HG02973 (cell line): ENCODE measurements around the gene PMEPA1.

Experiments
- ATAC-seq: cut with Tn5 transposase; IDR thresholded peaks from one replicate; pipeline ENCODE4 v1.9.1; 2021; ENCODE audit warnings: moderate library complexity; ENCODE audit not compliant: unreplicated experiment

The PMEPA1 gene

DNA sequence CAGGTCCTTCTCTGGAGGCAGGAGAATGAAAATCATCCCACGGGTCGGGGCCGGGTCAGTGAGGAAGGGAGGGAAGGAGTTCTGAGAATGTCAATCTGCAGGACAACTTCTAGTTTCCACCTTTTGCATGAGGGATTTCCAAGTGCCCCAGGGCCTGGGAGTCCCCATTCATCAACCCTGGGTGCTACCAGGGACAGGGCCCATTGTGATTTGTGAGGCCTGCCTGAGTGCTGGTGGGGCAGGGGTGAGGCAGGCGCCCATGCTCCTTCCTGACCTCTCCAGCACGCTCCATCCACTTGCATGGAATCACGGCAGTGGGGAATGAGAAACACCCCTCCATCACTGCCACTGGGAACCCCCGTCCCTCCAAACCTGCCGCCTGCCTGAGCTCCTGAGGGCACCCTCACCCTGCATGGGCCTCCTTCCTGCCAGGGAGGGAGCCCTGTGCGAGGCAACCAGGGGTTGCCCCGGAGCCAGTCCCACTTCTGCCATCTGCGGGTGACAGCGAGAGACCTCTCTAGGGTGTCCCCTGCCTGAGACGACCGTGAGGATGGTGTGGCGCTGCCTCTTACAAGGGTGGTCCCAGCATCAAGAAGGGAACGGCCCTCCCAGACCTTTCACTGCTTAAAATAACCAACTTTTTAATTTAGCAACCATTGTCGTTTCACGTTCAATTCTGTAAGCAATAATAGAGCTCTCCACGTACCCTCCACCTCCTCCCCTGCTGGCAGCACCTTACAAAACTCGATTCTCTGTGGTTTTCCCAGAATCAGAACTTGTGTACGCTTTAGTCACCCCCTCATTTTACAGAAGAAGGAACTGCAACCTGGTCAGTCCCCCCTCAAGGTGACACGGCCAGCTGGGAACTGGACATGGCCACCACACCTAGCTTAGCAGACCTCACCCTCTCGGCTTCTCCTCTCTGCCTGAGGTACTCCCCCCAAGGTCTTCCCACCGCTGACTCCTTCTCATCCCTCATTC is 28.6 kb downstream of the PMEPA1 start:
- no peak for ATAC-seq

DNA sequence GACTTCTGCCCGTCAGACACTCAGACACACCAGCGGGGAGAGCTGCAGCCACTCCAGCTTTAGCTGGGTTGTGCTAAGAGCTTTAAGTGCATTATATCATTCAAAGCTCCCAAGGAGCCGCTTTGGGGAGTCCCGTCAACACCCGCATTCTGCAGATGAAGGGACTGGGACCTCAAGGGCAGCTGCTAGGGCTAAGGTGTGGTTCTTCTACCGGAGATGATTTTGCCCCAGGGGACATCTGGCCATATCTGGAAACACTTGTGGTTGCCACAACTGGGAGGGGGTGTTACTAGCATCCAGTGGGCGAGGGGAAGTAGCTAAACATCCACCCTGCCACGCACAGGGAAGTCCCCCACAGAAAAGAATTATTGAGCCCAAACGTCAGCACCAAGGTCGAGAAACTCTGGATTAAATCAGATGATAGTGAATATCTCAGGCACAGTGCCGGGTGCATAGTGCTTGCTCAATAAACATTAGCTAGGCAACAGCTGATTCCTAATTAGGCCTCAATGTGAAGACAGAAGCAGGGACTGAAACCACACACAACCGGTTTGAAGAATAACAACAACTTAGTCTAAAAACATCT is 29.6 kb downstream of the PMEPA1 start:
- ATAC-seq = peak; percentile 44

DNA sequence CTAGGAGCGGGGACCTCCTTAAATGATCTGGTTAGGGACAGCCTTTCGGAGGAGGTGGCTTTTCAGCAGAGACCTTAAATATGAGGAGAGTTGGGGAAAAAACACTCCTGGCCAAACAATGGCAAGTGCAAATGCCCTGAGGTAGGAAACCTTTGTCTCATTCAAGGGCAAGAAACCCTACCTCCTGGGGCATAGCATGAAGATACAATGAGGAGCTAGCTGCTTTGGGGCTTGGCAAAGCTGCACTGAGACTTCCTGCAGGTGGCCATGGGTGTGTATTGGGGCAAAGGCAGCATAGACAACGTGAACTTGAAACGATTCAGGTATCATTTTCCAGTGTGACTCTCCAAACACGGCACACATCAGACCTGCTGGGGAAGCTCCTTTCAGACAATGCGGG is 30.7 kb downstream of the PMEPA1 start:
- ATAC-seq = no peak

DNA sequence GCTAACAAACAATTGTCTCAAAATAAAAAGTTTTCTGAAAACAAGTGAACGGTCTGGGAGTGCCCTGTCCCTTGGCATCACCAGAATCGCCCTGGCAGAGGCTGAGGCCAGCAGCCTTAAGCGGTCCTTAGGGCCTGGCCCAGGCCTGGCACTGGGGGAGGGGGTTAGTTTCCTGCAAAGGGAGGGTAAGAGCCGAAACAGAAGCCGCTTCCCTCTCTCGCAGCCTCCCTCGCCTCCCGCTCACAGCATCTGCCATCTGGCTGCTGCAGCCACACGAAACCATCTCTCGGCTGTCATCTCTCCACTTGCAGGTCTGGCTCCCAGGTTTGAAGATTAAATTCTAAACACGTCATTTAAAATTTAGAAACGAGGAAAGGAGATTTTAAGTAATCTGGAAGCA is 31.5 kb downstream of the PMEPA1 start:
- no peak for ATAC-seq

DNA sequence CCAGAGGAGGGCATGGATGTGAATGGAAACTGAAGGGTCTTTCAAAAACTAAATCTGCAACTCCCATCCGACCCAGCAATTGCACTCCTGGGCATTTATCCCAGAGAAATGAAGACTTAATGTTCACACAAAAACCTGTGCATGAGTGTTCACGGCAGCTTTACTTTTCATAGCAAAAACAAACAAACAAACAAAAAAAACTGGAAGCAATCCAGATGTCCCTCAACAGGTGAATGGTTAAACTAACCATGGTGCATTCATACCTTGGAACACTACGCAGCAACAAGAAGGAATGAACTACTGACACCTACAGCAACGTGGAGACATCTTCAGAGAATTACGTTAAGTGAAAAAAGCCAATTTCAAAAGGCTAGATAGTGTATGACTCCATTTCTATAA is 32.2 kb downstream of the PMEPA1 start:
- no peak for ATAC-seq

DNA sequence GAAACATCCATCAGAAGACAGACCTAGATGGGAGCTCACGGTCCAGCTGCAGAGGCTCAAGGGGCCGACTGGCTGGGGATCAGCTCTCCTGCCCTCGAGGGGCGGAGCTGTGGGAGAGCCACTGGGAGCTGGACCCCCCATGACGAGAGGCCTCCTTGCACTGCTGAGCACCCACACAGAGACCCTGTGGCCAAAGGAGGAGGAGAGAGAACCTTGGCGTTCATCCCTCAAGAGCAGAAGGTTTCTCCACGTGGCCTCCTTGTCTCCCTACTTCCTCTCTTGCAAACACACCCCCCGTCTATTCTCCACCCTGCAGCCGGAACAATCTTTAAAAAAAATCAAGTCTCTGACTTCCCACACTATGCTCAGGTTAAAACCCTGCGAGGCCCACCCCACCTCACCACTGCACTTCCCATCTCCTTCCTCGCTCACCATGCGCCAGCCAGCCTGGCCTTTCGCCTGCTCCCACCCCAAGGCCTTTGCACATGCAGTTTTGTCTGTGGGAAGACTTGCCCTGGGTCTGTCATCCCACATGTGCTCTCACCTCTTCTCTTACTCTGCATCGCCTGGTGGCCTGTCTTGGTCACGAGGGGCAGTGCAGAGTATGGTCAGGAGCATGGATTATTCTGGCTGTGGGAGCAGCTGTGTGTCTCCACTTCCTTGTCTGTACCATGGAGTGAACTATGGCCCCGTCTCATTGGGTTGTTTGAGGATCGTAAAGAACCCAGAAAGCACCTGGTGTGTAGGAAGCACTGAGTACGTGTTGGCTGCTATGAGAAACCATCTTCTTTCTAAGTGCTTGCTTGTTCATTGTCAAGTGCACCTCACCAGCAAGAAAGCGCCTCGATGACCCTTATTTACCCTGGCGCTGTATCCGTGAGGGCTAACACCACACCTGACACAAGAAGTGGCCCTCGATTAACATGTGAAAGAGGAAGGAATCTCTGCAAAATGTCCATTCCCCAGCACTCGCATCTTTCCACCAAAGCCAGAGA is 32.9 kb downstream of the PMEPA1 start:
- no peak for ATAC-seq

DNA sequence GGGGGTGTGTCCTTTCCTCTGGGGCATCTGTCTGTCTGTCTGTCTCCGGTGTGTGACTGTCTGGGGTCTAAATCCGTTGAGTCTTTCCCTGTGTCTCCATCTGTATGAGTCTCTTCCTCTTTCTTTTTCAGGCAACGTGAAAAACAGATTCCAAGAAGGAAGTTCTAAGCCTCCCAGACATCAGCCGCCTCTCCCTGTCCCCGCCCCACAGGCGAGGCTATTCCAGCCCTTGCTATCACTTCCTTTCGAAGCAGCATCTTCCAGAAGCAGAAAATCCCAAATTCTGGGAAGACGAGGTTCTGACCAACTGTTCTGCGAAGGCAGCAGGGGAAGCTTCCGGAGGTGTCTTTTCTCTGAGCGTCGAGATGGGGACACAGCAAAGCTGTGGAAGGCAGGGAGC is 34.0 kb downstream of the PMEPA1 start:
- no peak for ATAC-seq

DNA sequence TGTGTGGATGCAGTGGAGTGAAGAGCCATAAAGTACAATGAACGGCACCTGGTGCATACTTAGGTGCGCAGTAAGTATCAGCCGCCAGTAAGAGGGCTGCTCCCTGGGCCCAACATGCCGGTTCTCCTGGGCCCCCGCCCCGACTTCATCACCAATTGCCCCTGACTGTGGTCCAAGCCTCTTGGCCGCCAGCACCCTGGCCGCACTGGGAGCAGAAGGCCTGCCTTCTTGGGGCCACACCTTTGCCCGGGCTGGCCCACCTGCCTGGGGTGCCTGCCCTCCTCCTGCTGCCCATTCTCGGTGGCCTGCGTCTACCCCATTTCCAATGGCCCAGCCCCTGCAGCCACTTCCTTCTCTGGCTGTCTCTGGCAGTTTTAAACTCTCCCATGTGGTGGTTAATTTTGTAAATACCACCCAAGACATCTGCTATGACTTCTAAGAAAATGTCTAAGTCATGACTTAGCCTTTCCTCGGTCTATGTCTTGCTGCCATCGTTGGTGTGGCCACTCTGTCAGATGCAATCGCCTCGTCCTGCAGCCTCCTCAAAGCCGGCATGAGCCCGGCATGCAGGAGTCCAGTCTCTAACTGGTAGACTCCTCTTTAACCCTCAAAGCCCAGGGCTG is 36.8 kb downstream of the PMEPA1 start:
- ATAC-seq = no peak

DNA sequence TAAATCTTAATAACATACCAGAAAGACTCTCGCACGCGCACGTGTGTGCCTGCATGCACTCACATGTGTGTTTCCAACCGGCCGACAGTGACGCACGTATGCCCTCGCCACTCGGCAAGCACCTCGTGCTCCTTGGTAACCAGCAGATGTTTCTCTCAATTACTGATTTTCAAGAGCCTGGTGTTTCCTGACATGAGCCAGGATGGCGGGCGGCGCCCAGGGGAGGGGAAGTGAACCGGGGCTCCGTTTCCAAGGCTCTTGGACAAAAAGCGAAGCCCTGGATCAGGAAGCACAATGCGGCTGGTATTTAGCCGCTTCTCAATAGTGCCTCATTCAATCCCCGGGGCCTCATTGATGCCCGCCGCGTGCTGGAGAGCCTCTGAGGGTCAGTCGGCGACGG is 37.7 kb downstream of the PMEPA1 start:
- ATAC-seq = no peak

DNA sequence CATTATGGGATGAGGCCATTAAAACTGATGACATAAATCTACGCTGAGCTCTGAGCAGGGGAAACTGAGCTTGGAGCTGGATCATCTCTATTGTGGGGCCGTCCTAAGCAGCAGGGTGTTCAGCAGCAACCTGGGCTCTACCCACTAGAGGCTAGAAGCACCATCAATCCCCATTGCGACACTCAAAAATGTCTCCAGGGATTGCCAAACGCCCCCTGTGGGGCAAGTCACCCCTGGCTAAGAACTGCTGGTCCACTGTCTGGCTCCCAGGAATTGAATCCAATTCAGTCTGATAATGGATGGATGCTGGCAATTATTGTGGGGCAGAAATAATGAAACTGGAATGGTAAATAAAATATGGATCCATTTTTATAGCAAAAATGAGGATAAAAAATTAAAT is 38.2 kb downstream of the PMEPA1 start:
- ATAC-seq = no peak

DNA sequence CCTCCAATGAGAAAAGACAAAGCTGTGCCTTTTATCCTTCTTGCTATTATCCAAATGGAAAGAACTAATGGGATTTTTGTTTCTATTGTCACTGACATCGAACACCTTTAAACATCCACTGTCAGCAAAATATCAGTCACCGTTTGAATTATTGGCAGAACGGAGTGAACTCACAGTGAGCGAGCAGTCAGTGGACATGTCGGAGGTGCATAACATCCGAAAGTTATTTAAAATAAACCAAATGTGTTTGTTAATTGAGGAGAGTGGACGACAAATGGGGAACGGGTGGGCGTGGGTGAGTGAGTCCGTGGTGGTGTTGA is 38.8 kb downstream of the PMEPA1 start:
- no peak for ATAC-seq

DNA sequence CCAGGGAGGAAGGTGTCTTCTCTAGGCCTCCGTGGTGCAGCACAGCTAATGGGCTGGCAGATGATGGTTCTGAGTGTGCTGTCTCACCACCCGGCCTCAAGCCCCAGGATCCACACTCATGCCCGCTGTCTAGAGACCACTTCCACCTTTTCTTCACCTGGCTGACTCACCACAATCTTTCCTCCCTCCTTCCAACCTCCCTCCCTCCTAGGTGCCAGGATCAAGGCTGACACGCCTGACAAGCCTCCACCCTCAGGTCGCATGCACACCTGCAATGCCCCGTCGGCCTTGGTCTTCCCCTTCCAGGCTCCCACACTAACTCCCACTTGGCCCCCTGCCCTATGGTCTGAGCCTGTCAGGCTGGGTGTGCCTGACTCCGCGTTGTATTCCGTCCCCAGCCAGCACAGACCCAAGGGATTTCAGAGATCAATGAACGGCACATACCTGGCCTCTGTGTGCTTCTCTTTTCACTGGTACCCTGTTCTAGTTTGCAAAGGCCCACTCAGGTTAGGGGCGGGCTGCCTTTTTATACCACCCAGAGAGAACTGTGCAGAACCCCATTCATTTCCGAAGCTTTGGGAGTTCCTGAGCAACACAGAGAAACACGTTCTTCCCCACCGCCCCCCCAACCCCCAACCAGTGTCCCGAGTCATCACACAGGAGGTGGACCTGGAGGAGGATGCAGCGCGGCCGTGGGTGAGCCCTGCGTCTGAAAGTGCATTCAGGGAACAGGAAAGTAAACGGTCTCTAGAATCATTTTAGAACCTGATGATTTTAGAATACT is 39.3 kb downstream of the PMEPA1 start:
- ATAC-seq = no peak

DNA sequence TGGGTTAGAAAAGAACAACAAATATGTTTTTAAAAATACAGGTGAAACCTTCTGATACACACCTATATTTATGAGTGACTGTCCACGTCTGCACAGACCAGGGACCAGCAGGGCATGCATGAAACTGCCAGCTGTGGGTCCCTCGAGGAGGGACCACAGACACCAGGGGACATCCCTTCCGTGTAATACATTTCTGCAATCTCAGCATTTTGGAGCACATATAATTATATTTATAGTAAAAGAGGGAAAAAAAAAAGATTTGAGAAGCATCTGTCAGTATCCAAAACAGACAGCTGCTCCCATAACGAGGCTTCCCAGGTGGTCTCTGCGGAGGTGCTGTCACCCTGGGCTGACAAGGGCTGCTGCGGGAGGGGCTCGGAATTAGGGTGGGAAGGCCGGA is 40.2 kb downstream of the PMEPA1 start:
- no peak for ATAC-seq

DNA sequence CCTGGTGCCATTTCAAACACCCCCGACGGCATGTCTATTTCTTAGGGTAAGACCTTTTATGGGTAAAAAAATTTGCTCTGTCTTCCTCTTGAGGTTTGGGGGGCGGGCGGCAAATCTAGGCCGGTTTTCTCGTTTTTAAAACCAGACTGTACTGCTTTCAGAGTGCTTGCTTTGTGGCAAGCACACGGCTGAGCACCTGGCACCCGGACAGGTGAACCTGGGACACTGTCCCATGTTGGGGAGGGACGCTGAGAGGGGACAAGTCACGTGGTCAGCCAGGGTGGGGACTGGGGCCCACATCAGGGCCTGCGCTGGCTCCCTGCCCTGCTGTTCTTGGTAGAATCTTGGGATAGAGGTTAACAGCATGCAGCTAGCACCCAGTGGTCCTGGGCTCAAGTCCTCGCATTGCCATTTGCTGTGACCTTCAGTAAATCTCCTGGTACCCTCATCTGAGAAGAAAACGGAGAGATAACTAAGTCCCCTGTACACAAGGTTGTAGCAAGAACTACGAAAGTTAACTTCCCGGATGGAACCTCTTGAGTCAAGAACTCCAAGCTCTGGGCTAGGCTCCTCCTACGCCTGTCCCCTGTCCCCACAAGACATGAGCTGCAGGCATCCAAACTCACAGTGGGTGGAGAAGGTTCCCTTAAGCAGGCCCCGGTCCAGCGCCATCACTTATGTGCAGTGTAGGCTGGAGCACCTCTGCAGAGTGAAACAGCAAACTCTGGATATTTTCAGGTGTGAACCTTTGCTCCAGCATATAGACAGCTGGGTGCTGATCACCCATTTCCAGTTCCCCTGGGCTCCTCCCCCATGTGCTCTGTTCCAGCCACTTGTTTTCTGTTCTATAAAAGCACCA is 41.7 kb downstream of the PMEPA1 start:
- no peak for ATAC-seq

DNA sequence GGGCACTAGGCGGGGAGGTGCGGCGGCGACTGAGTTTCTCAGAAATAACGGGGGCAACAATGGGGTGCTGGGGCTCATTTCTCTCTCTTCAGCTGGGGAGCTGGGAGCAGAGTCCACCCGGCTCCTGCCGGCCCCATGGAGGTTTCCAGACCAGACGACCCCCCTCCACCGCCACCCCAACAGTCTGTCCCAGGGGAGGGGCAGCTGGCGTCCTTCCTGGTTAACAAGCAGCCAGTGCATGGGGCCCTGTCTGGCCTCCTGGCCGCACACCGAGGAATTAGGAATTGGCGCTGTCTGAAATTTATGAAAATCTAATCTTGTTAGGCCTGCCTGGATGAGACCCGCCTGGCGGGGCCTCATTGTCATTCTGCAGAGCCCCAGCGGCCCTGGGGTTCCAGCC is 42.4 kb downstream of the PMEPA1 start:
- ATAC-seq = no peak

DNA sequence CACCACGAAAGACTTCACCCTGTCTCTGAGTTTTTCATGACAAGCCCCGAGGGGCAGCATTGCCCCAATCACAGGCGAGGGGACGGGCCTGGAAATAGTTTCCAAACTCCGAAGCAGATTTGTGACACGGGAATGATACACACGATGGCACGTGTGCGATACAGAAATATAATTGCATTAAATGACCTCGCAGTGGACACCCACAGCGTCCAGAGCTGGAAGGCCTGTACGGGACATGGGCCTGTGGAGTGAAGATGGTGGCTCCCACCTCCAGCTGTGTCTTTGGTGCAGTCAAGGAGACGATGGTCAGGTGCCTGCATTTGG is 43.0 kb downstream of the PMEPA1 start:
- no peak for ATAC-seq

DNA sequence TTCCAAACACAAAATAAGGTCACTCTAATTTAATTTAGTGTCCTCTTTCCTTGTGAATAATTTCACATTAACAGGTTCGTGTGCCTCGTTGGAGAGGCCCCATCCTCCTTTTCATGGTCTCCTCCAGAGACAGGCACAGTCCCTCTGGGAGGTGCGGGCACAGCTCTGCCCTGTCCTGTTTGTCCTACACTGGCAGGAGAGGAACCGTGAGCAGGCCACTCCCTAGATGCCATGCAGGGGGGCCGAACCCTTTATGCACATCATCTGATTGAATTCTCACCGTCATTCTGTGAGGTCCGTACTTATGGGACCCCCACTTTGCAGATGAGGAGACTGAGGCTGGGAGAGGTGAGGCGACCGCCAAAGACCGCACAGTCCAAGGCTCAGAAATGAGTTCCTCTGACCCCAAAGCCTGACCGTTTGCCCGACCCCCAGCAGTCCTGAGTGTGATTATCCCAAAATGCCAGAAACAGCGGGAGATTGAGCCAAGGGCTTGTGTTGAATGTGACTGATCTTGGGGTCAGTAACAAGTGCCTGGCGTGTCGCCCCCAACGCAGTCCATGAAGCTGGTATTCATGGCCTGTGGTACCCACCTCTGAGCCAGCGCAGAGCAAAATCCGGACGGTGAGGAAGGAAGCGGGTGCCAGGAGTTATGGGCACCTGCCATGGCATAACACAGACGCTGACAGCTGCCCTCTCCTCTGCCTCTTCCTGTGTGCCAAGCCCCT is 43.5 kb downstream of the PMEPA1 start:
- no peak for ATAC-seq

DNA sequence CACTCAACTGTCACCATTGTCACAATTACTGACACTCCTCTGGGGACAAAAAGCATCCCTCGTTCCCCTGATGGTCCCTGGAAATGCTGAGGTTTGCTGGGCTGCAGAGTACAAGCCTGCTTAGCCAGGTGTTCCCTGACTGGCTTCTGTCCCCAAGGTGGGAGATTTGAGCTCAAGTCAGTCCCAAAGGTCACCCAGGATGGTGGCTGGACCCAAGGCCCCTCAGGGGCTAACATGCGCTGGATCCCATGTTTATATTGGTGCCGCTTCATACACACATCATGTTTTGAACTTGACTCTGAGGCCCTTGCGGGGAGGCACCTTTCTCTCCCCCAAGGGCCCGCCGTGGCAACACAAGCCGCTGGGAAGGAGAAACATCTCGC is 44.2 kb downstream of the PMEPA1 start:
- no peak for ATAC-seq
